Fibroblast of lung (primary cell): ENCODE measurements around the gene UAP1L1.

ENCODE experiments used
- EZH2 ChIP-seq: IDR thresholded peaks from 2 replicates; pipeline ENCODE4 v1.5.1; 2012; ENCODE audit warnings: low read length, control low read depth, mild to moderate bottlenecking; ENCODE audit errors: missing control alignments
- TF ChIP-seq, protein P1 (sequence below), 2 donors: IDR thresholded peaks in 1 of 2; conservative IDR thresholded peaks in 1 of 2; 1 replicate in 1 of 2; 2 replicates in 1 of 2; pipeline ENCODE4 v1.5.1; 2011 to 2012; ENCODE audit warnings: low read length in 2 of 2, control low read depth in 1 of 2, inconsistent platforms in 1 of 2, low read depth in 1 of 2, mild to moderate bottlenecking in 1 of 2

DNA sequence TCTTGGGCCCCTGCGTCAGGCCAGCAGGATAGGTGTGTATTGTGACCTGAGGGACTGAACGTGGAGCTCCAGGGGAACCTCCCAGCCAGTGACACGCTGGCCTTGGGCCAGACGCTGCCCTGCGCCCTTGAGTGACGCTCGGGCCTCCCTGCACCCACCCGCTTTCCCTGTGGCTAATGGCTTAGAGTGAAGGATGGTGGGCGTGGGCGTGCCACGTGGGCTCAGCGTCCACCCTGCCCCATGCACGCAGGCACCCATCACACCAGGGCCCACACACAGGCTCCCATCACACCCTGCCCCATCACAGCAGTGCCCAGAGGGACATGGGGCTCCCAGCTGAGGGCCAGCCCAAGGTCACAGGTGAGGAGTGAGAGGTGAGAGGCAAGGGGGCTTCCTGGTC is 40.3 kb upstream of the UAP1L1 start:
- TF ChIP-seq, protein P1, sequence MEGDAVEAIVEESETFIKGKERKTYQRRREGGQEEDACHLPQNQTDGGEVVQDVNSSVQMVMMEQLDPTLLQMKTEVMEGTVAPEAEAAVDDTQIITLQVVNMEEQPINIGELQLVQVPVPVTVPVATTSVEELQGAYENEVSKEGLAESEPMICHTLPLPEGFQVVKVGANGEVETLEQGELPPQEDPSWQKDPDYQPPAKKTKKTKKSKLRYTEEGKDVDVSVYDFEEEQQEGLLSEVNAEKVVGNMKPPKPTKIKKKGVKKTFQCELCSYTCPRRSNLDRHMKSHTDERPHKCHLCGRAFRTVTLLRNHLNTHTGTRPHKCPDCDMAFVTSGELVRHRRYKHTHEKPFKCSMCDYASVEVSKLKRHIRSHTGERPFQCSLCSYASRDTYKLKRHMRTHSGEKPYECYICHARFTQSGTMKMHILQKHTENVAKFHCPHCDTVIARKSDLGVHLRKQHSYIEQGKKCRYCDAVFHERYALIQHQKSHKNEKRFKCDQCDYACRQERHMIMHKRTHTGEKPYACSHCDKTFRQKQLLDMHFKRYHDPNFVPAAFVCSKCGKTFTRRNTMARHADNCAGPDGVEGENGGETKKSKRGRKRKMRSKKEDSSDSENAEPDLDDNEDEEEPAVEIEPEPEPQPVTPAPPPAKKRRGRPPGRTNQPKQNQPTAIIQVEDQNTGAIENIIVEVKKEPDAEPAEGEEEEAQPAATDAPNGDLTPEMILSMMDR (conservative IDR thresholded peaks at IDR 0.05 in 1 of 2, IDR thresholded peaks at IDR 0.05 in 1 of 2; ENCODE audit: low read depth in 1 of 2, low read length in 2 of 2), result no peak
- no peak for TF ChIP-seq EZH2
